Thyroid gland (tissue), 4 donors: ENCODE results near the gene ALKBH3. TPM values are rescaled to one million over a fixed set of nuclear protein-coding genes. Genes with fewer than 3 reads are reported as not detected.

ENCODE experiments used
- DNase-seq, 2 donors: peaks; one replicate each; pipeline ENCODE4 v3.0.0-alpha.2; 2019
- H3K27ac ChIP-seq, 3 donors: fragments of 200-600 bp; sonication (generic); 1 replicate in 2 of 3; 2 replicates in 1 of 3; pipeline ENCODE4 v1.5.1; 2016 to 2019; ENCODE audit warnings: mild to moderate bottlenecking in 1 of 3, moderate library complexity in 1 of 3
- H3K27me3 ChIP-seq: fragments of 200-600 bp; sonication (generic); one replicate; pipeline ENCODE4 v1.5.1; 2019
- H3K36me3 ChIP-seq, 2 donors: fragments of 200-600 bp; sonication (generic); one replicate each; pipeline ENCODE4 v1.5.1; 2016 to 2019
- H3K4me1 ChIP-seq, 2 donors: fragments of 200-600 bp; sonication (generic); one replicate each; pipeline ENCODE4 v1.5.1; 2017 to 2019
- H3K4me3 ChIP-seq, 3 donors: fragments of 200-600 bp; sonication (generic); replicated peaks in 1 of 3; 1 replicate in 2 of 3; 2 replicates in 1 of 3; pipeline ENCODE4 v1.5.1; 2016; ENCODE audit warnings: mild to moderate bottlenecking in 1 of 3
- H3K9me3 ChIP-seq: fragments of 200-600 bp; sonication (generic); one replicate; pipeline ENCODE4 v1.5.1; 2017
- POLR2A ChIP-seq, 2 donors: fragments of 450-650 bp; IDR thresholded peaks; one replicate each; pipeline ENCODE4 v1.6.1; 2017; ENCODE audit warnings: antibody characterized with exemption in 2 of 2, mild to moderate bottlenecking in 2 of 2, moderate library complexity in 1 of 2
- WGBS, 2 donors: methylation state at CpG; one replicate each; pipeline ENCODE4 v1.1.5; 2017; 5-methylcytosine and 5-hydroxymethylcytosine counted together
- intact Hi-C: fragments of 100-400 bp; cut with DNase I; formaldehyde crosslinking; loops from one replicate; pipeline ENCODE4 v1.15.1; 2023
- total RNA-seq, 4 donors: library from RNA; depleted of rRNA; stranded (reverse); fragments of >200 nt; gene quantifications; one replicate each; pipeline ENCODE4 v1.2.3, GENCODE V29; 2016
- TF ChIP-seq, protein P1 (sequence below), 6 experiments: fragments of 200-600 bp in 3 of 6; fragments of 450-650 bp in 3 of 6; sonication (generic) in 3 of 6; IDR thresholded peaks; one replicate each; pipeline ENCODE4 v1.5.1; 2016 to 2019; ENCODE audit warnings: antibody characterized with exemption in 6 of 6, mild to moderate bottlenecking in 2 of 6, inconsistent platforms in 1 of 6, moderate library complexity in 1 of 6

ALKBH3 gene
- total RNA-seq, 4 donors from 2014 or later: 32.6 to 44.3 (median 40.4) TPM

DNA sequence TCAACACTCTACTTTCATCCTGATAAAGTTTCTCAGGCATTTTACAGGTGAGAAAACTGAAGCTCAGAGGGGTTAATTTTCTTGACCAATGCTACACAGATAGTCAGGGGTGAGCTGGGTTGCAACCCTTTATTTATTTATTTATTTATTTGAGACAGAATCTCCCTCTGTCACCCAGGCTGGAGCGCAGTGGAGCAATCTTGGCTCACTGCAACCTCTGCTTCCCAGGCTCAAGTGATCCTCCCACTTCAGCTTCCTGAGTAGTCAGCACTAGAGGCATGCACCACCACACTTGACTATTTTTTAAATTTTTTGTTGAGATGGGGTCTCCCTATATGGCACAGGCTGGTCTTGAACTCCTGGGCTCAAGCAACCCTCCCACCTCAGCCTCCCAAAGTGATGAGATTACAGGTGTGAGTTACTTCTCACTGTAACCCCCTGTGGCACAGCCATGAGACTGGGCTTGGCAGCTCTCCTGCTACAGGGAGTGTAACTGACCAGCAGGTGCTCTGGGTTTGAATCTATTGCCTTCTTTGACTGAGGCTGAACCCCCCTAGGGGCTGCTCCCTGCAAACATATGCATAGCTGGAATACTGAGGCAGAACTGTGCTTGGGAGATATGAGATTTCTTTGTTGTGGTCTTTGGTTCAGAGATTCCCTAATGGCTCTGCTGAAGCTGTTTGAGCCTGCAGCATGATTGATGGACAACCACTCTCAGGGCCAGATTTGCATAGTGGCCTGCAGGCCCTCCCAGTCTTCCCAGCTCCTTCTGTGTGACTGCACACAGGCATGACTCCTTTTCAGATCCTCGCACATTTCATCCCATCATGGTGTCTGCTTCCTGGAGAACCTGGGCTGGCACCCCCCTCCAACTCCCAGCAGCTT, 68.0 kb downstream of the ALKBH3 start:
- no peak for TF ChIP-seq POLR2A (IDR thresholded peaks at IDR 0.05)
- Histone ChIP-seq H3K4me1 (peaks cover 0 to 10% of the 10 kb centered on the region in 2 donors), H3K36me3 (no peaks in the 10 kb centered on the region), H3K9me3 (no peaks in the 10 kb centered on the region), H3K4me3 (no peak overlapping the region), H3K27ac (no peak overlapping the region), H3K27me3 (no peaks in the 10 kb centered on the region)
- intact Hi-C loops: no loop called here
- WGBS, 2 donors: 79 to 91% methylated on average over 2 of the region's 2 CpGs
- DNase-seq: no peak

GRCh38 chr11:43950311-43950855, 69.8 kb downstream of the ALKBH3 start:
- Histone ChIP-seq H3K9me3 (no peaks in the 10 kb centered on the region), H3K4me3 (no peak overlapping the region), H3K27me3 (no peaks in the 10 kb centered on the region), H3K36me3 (no peaks in the 10 kb centered on the region), H3K4me1 (no peaks in the 10 kb centered on the region), H3K27ac (no peak overlapping the region)
- WGBS, 2 donors: 63 to 84% methylated on average over 5 of the region's 5 CpGs
- no peak for TF ChIP-seq POLR2A (IDR thresholded peaks at IDR 0.05)
- TF ChIP-seq, protein P1, sequence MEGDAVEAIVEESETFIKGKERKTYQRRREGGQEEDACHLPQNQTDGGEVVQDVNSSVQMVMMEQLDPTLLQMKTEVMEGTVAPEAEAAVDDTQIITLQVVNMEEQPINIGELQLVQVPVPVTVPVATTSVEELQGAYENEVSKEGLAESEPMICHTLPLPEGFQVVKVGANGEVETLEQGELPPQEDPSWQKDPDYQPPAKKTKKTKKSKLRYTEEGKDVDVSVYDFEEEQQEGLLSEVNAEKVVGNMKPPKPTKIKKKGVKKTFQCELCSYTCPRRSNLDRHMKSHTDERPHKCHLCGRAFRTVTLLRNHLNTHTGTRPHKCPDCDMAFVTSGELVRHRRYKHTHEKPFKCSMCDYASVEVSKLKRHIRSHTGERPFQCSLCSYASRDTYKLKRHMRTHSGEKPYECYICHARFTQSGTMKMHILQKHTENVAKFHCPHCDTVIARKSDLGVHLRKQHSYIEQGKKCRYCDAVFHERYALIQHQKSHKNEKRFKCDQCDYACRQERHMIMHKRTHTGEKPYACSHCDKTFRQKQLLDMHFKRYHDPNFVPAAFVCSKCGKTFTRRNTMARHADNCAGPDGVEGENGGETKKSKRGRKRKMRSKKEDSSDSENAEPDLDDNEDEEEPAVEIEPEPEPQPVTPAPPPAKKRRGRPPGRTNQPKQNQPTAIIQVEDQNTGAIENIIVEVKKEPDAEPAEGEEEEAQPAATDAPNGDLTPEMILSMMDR (IDR thresholded peaks at IDR 0.05): no peak
- no peak for DNase-seq
- intact Hi-C loops: no loop called here

- H3K4me3 ChIP-seq: no peak overlapping the region
- no peaks in the 10 kb centered on the region for H3K9me3 ChIP-seq
- 77 to 86% methylated on average over 1 of the region's 1 CpG for WGBS, 2 donors
- TF ChIP-seq POLR2A (IDR thresholded peaks at IDR 0.05): no peak
- TF ChIP-seq, protein P1 (IDR thresholded peaks at IDR 0.05): no peak
- H3K4me1 ChIP-seq: no peaks in the 10 kb centered on the region
- H3K27ac ChIP-seq: no peak overlapping the region
- H3K27me3 ChIP-seq: no peaks in the 10 kb centered on the region
- intact Hi-C loops: no loop called here
- no peaks in the 10 kb centered on the region for H3K36me3 ChIP-seq
- DNase-seq: no peak
Measured at GRCh38 chr11:43951231-43951630, 70.6 kb downstream of the ALKBH3 start.

- TF ChIP-seq POLR2A (IDR thresholded peaks at IDR 0.05): no peak
- TF ChIP-seq, protein P1 (IDR thresholded peaks at IDR 0.05): no peak
Measured at GRCh38 chr11:43952020-43952400, 71.4 kb downstream of the ALKBH3 start.

GRCh38 chr11:43952401-43953342, 72.0 kb downstream of the ALKBH3 start:
- no peaks in the 10 kb centered on the region for H3K27me3 ChIP-seq
- no peak overlapping the region for H3K4me3 ChIP-seq
- WGBS, 2 donors: 85 to 87% methylated on average over 12 of the region's 12 CpGs
- TF ChIP-seq POLR2A (IDR thresholded peaks at IDR 0.05): no peak
- TF ChIP-seq, protein P1 (IDR thresholded peaks at IDR 0.05): no peak
- DNase-seq: no peak
- no peak overlapping the region for H3K27ac ChIP-seq
- intact Hi-C loops: no loop called here
- H3K9me3 ChIP-seq: no peaks in the 10 kb centered on the region
- no peaks in the 10 kb centered on the region for H3K4me1 ChIP-seq
- no peaks in the 10 kb centered on the region for H3K36me3 ChIP-seq

More at GRCh38 chr11:43952020-43952400, 71.4 kb downstream of the ALKBH3 start:
- WGBS, 2 donors: 89 to 90% methylated on average over 6 of the region's 6 CpGs
- Histone ChIP-seq H3K4me1 (no peaks in the 10 kb centered on the region), H3K27me3 (no peaks in the 10 kb centered on the region), H3K36me3 (no peaks in the 10 kb centered on the region), H3K27ac (no peak overlapping the region), H3K4me3 (no peak overlapping the region), H3K9me3 (no peaks in the 10 kb centered on the region)
- DNase-seq: no peak
- intact Hi-C loops: no loop called here
